GM18502 (cell line): Measurements from ENCODE around the gene HOXA13.

Source experiments
- ATAC-seq: cut with Tn5 transposase; IDR thresholded peaks from one replicate; pipeline ENCODE4 v1.9.1; 2021; ENCODE audit warnings: mild to moderate bottlenecking; ENCODE audit not compliant: unreplicated experiment, poor library complexity

The HOXA13 gene

GRCh38 chr7:27161214-27161720 is 38.6 kb downstream of the HOXA13 start:
- no peak for ATAC-seq

DNA sequence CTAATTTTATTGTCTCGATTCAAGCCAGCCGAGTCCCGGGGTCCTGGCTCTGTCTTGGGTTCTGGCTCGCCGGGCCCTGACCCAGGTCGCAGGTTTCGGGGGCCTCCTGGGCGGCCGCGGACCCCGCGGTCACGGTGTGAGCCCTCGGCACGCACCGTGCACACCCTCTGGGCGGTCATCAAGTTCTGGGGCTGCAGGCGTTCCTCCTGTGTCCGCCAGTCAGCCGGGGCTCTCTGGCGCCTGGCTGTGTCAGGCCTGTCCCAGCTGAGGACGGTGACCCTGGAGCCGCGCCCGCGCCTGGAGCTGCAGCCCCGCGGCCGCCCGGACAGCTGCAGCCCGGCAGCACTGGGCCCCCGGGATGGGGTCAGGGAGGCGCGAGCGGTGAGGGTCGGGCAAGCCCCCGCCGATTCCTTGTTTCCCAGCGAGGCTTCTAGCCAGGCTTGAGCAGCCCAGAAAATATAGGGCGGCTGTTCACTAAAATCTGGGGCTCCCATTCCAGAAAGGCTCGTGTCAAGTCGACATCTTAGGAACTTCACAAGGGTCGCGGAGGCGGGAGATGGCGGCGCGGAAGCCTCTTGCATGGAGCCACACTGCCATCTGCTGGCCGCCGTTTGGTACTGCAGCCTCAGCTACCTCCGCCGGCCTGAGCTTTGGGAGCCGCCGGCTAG is 39.2 kb downstream of the HOXA13 start:
- ATAC-seq, result peak; percentile 66

GRCh38 chr7:27160145-27160545 is 39.7 kb downstream of the HOXA13 start:
- no peak for ATAC-seq

GRCh38 chr7:27159266-27160144 is 40.4 kb downstream of the HOXA13 start:
- no peak for ATAC-seq

- ATAC-seq, result no peak
These were observed 41.2 kb downstream of the HOXA13 start for GRCh38 chr7:27158436-27159265.

- ATAC-seq, result no peak
These were observed 42.0 kb downstream of the HOXA13 start for GRCh38 chr7:27157702-27158431.

DNA sequence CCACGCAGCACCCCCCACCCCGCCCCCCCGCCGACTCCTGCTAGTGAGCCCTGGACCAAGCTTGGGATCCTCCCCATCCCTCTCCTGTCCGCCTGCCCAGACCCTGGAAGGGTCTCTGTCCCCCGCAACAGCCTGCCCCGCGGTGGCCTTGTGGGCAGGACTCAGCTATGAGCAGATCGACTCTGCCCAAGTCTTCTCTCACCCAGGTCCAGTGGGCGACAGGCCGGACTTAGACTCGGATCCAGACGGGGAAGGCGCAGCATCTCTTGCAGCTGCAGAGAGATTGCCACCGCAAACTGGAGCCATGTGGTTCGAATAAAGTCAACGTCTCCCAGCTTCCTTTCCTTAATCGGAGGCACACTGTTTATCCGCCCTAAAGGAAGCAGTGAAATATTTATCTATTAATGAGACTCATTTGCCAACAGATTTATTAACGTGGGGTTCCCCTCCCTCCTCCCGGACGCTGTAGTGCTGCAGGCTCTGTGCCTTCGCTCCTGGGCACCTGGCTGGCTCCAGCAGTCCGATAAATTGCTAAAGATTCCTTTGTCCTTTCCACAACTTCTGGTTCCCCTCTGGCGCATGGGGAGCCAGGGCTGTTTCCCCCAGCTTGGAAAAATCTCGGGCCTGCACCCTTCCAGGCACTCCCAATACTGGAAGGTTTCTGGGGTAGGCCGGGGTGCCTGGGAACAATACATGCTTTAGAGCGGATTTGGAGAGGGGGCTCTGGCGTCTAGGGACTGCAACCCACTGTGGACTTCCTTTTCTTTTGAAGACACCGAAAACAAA is 42.8 kb downstream of the HOXA13 start:
- no peak for ATAC-seq

DNA sequence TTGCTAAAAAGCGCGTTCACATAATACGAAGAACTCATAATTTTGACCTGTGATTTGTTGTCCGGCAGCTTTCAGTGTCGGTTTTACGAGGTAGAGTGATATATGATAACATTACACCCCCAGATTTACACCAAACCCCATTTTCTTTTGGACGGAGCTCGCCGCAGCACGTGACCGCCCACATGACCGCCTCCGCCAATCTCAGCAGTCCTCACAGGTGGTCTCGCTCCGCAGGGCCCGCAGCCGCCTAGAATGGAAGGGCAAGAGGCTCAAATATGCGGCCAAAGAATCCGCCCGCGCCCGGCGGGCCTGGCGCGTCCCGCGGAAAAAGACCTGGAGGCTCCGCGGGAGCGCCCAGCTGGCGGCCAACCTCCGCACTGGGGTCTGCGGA is 43.4 kb downstream of the HOXA13 start, which contains the start of gene HOXA7:
TSS of gene HOXA7 (minus strand) at position 168 of the 391 bp plus-strand sequence. CDS start at position 38, 130 bp downstream.
- ATAC-seq, result no peak

DNA sequence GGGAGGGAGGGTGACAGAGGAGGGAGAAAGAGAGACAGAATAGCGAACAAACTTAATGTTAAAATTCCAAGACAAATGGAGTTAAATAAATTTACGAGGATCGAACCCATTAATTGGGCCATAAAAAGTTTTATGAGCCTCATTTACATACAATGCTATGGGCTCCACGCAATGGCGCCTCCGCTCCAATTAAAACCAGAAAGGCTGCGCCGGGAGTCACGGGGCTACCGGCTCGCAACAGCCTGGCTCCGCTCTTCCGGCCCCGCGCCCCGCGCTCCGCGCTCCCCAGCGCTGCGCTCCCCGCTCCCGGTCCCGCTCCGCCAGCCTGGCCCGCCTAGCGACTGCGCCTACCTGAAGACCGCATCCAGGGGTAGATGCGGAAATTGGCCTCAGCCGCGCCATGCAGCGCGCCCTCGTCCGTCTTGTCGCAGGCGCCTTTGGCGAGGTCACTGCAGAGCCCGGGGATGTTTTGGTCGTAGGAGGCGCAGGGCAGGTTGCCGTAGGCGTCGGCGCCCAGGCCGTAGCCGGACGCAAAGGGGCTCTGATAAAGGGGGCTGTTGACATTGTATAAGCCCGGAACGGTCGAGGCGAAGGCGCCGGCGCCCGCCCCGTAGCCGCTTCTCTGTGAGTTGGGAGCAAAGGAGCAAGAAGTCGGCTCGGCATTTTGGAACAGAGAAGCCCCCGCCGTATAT is 43.9 kb downstream of the HOXA13 start:
- ATAC-seq, result no peak

GRCh38 chr7:27154901-27155815 is 44.7 kb downstream of the HOXA13 start:
- ATAC-seq, result no peak

DNA sequence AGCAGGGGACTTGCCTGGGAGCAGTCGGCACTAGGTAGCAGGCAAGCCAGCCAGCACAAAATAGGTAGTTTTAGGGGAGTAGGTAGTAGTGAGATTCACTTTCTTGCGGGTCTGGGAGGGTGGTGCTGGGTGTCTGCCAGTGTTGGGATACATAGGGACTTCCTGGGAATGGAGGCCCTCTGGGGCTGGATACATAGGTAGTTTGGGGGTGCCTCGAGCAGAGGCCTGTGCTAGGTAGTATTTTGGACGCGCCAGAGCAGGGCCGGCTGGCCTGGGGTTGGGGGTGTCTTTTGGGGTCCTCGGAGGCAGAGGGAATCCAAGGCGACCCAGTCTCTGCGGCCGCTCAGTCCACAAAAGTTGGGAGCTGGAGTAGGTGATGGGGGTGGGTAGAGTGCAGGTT is 45.5 kb downstream of the HOXA13 start:
- ATAC-seq, result no peak

DNA sequence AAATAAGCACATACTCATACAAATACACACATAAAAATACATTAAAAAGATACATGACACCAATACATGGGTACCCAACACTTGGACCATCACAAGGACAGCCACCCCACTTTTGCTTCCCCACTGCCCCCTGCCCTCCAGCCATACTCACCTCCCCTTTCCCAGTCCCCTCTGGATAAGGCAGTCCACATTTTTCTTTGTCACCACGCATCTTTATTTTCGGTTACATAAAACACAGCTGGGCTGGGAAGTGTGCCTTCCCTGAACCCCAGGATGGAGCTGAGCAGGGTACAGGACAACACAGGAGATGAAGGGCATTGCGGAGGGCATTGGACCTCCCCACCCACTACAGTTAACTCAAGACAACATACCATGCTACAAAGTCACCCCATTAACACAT is 46.4 kb downstream of the HOXA13 start:
- ATAC-seq, result no peak

GRCh38 chr7:27152816-27153442 is 47.0 kb downstream of the HOXA13 start:
- no peak for ATAC-seq

GRCh38 chr7:27151931-27152815 is 47.7 kb downstream of the HOXA13 start, which contains the start of gene HOXA3:
TSS of gene HOXA3 (minus strand) at chr7:27152583. CDS start at chr7:27110640, 41,943 bp downstream.
- no peak for ATAC-seq

GRCh38 chr7:27151341-27151930 is 48.5 kb downstream of the HOXA13 start:
- no peak for ATAC-seq
